Activated CD4-positive, alpha-beta T cell treated with anti-CD3 and anti-CD28 coated beads for 48 hours (primary cell): Measurements from ENCODE around the gene GTPBP1.

Experiments used
- DNase-seq: peaks from one replicate; pipeline ENCODE4 v3.0.0-alpha.2; 2020

GTPBP1 gene

GRCh38 chr22:38727530-38728451, 22.0 kb downstream of the GTPBP1 start:
- no peak for DNase-seq

GRCh38 chr22:38728871-38729796, 23.4 kb downstream of the GTPBP1 start:
- DNase-seq: no peak

GRCh38 chr22:38729946-38730345, 24.2 kb downstream of the GTPBP1 start:
- DNase-seq: no peak

DNA sequence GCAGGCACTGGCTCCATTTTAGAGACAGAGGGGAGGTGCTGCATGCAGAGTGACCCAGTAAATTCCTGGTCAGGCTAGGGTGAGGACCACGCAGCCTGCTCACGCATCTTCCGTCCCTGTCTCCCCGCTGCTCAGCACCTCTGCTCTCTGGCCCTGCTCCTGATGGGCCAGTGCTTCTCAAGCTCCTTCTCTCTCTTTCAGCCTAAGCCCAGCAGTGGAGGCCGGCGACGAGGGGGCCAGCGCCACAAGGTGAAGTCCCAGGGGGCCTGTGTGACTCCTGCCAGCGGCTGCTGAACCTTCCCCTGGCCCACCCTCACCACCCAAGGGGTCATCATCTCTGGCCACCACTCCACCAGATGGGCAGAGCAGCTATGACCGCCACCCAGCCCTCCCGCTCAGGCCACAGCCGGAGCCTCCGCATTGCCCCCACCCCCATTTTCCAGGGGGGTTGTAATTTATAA, 24.7 kb downstream of the GTPBP1 start:
- DNase-seq: no peak

DNA sequence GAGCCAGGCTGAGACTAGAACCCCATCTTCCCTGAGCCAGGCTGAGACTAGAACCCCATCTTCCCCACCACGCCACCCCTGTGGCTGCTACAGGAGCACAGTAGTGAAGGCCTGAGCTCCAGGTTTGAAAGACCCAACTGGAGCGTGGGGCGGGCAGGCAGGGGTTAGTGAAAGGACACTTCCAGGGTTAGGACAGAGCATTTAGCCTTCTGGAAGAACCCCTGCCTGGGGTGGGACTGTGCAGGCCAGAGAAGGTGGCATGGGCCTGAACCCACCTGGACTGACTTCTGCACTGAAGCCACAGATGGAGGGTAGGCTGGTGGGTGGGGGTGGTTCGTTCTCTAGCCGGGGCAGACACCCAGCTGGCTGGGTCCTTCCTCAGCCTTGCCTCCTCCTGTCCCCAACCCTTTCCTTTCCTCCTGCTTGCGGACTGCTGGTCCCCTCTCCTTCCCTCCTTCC, 26.0 kb downstream of the GTPBP1 start:
- DNase-seq: no peak

GRCh38 chr22:38732251-38732815, 26.6 kb downstream of the GTPBP1 start:
- no peak for DNase-seq

DNA sequence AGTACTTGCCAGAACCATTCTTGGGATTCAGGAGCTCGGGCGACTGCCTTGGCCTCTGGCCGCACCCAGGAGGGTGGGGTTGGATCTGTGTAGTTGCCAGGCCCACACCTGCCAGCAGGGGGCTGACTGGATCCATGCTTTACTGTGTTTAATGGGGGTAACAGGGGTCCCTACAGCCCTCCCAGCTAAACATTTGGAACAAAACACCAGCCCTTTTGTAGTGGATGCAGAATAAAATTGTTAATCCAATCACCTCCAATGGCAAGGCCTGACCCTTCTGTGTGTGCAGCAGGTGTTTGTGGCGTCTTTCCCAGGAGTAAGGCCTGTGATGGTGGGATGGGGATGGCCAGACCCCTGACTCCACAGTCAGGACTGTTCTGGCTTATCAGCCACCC, 27.6 kb downstream of the GTPBP1 start:
- peak; percentile 64 for DNase-seq

DNA sequence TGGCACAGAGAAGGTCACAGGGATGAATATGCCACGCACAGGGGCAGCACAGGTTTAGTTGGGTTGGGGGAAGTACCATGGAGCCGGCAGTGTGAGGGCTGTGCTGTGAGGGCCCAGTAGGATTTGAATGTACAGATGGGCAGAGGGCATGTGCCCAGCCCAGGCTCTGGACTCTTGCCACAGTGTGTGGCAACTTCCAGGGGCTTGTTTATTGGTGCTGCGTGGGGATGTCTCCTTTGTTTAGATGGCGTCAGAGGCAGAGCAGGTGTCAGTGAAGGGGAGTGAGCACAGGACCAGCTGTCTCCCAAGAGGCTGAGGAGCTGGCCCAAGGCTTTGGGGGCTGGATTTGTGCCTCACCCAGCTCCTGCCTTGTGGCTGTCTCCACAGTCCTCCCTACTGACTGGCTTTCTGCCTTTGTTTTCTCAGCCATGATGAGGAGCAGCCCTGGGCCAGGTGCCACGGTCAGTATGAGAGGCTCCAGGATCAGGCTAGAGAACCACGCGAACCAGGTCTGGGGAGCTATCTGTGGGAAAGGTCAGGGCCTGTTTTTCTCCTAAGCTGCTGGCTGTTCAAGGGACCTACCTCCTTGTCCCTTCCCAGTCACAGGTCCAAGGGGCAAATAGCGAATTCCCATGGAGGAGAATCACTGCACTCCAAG, 28.1 kb downstream of the GTPBP1 start:
- no peak for DNase-seq

DNA sequence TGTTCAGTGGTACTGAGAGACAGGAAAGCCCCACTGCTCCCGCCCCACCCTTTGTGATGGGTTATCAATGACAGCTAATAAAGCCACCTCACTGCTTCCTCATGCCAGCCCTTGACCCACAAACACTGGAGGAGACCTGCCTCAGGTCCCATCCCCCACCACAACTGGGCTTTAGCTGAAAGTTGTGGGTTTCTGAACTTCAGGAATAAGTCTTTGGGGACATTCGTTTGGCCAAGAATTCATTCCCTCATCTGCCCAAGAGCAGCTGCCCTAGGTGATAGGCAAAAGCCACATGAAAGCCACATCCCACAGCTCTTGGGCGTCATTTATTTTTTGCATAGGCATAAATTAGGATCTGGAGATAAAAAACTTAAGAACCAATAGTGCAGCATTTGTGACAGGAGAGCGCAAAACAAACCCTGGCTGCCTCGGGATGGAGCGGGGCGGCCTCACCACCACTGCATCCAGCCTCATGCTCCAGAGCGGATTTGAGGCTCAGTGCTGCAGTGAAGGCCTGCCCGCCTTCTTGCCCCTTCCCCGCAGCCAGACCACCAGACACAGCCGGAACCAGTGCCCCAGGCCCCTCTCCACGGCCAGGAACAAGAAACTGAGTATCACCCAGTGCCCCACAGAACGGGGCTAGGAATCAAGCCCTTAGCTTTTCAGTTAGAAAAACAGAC, 28.8 kb downstream of the GTPBP1 start:
- no peak for DNase-seq

DNA sequence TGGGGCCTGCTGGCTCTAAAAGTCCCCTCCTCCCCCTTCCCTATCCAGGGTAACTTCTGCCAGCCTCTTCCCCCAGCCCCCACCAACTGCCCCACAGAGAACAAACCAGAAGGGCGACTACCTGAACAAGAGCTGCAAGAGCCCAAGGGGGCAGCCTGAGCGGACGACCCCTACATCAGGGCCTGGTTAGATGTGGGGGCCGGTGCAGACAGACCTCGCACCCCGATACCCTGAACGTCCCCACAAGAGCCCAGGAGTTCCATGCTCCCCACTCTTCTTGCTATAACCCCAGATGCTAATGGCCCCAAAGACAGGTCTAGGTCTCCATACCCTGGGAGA, 29.4 kb downstream of the GTPBP1 start:
- no peak for DNase-seq

- no peak for DNase-seq
Observed at GRCh38 chr22:38735465-38736256, 29.9 kb downstream of the GTPBP1 start.

GRCh38 chr22:38736257-38736570, 30.5 kb downstream of the GTPBP1 start:
- no peak for DNase-seq

DNA sequence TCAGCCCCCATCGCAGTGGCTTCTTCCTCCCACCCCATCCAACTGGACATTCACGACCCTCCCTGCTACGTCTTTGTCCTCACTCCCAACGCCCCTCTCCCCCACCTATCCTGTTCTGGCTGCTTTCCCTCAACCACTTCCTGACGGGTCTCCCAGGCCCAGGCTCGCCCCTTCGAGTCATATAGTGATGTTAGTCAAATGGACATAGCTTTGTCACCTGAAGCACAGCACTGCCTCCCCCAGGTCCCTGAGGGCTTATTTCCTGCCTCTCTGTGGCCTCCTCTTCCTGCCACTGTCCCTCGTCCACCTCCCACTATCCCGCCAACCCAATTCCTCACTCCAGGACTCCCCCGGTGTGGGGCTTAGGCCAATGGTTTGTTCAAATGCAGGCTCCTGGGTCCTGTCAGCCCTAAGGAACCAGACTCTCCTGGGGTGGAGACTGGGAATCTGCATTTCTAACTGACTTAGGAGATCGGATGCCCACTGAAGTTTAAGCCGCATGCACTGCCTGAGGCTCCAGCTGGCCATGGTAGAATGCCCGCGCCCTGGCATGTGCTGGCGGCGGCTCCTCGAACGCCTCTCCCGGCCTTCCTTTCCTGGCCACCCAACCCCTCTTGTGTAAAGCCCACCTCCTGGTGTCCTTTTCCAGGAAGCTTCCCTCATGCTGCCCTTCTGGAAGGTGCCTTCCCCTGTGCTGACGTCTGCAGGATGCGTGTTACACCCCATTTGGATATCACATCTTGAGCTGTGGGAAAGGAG, 31.7 kb downstream of the GTPBP1 start:
- no peak for DNase-seq

GRCh38 chr22:38738475-38739070, 32.8 kb downstream of the GTPBP1 start:
- DNase-seq: no peak

DNA sequence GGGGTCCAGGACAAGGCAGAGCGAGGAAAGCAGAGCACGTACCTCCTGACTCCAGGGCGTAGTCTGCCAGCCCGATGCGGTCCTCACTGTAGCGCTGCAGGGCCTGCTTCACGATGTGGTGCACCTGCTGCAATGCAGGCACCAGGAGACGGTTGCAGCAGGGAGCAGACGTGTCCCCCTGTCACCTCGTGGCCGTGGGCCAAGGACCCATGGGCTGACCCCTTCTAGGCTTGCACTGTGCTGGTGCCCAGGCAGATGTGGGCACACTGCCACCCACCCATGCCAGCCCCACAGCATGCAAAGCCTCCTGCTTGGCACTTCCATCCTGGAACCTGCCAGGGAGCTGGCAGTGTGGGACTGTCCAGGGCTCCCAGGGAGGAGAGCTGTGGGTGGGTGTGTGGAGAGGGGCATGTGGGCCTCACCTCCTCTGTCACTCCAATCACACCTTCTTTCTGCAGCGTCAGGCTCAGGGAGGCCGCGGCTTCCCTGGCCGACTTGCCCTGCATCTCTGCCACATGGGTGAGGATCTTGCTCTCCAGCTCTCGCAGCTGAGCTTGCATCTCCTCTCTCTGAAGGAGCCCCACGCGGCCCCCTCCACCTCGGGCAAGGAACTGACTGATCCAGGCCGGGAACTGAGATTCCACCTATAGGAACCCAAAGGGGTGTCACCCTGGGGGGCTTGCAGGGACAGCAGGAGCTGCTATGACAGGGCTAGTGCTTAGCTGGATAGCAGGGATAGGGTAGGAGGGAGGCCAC, 33.7 kb downstream of the GTPBP1 start:
- no peak for DNase-seq

GRCh38 chr22:38740116-38740723, 34.5 kb downstream of the GTPBP1 start:
- DNase-seq: no peak

DNA sequence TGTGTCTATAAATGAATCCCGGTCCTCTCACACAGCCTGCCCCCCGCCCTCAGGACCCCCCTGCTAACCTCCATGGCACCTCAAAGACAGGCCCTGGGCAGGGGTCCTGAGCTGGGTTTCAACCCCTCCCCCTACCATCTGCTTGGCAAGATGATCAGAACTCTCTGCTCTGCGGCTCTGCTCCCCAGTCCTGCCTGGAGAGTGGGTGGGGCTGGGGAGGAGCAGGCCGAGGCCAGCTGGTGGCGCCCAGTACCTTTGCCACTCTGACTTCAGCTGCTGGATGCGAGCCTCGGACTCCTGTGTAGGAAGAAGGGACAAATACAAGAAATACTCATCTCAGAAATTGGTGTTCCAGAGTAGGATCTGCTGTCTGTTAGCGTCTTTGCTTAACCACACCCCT, 35.0 kb downstream of the GTPBP1 start:
- no peak for DNase-seq

GRCh38 chr22:38741166-38741565, 35.4 kb downstream of the GTPBP1 start:
- DNase-seq: no peak

DNA sequence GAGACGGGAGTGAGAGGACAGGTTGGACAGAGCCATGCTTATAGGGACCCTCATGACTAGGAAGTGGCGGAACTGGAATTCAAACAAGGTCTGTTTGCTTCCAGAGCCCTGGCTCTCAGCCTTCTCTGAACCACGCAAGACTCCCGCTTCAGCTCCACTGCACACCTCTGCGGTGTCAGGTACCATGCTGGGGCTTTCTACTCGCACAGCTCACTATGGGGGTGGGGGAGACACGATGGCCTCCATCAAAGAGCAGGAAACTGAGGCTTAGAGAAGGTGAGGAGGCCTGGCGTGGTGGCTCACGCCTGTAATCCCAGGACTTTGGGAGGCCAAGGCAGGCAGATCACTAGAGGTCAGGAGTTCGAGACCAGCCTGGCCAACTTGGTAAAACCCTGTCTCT, 35.8 kb downstream of the GTPBP1 start:
- DNase-seq: no peak
